ENCODE results near the gene IL20RB. TPM values are rescaled to one million over a fixed set of nuclear protein-coding genes. Genes with fewer than 3 reads are reported as not detected.
"Not testable (repeated sequence)": the region's sequence is repeated elsewhere in the genome, so short reads cannot be mapped to it uniquely, and the experiment has no call there.

Gene IL20RB
- total RNA-seq, 1 donor from 2014 or later = 0.52 TPM

GRCh38 chr3:136979204-136979603, 21.4 kb downstream of the IL20RB start:
- Histone ChIP-seq H3K4me3 (ENCODE audit: low read length in 3 of 3) (no peak overlapping the region), H3K4me1 (ENCODE audit: control insufficient read depth in 3 of 3, insufficient read depth in 3 of 3, low read length in 3 of 3) (no peaks in the 10 kb centered on the region), H3K9me3 (ENCODE audit: control insufficient read depth in 3 of 3, low read length in 3 of 3) (peaks cover 2 to 5% (median 3%) of the 10 kb centered on the region in 3 donors), H3K27ac (ENCODE audit: low read depth, low read length) (no peak overlapping the region), H3K36me3 (ENCODE audit: control insufficient read depth in 3 of 3, insufficient read depth in 3 of 3, low read length in 3 of 3) (no peaks in the 10 kb centered on the region), H3K27me3 (ENCODE audit: control insufficient read depth in 3 of 3, insufficient read depth in 3 of 3, low read length in 3 of 3) (no peaks in the 10 kb centered on the region), H3K9ac (ENCODE audit: low read depth in 1 of 3, low read length in 3 of 3) (no peak overlapping the region)

- Histone ChIP-seq H3K4me3 (ENCODE audit: low read length in 3 of 3) (no peak overlapping the region), H3K9ac (ENCODE audit: low read depth in 1 of 3, low read length in 3 of 3) (no peak overlapping the region), H3K36me3 (ENCODE audit: control insufficient read depth in 3 of 3, insufficient read depth in 3 of 3, low read length in 3 of 3) (no peaks in the 10 kb centered on the region), H3K4me1 (ENCODE audit: control insufficient read depth in 3 of 3, insufficient read depth in 3 of 3, low read length in 3 of 3) (no peaks in the 10 kb centered on the region), H3K9me3 (ENCODE audit: control insufficient read depth in 3 of 3, low read length in 3 of 3) (peaks cover 0 to 3% (median 3%) of the 10 kb centered on the region in 3 donors), H3K27ac (ENCODE audit: low read depth, low read length) (no peak overlapping the region), H3K27me3 (ENCODE audit: control insufficient read depth in 3 of 3, insufficient read depth in 3 of 3, low read length in 3 of 3) (no peaks in the 10 kb centered on the region)
Measured at GRCh38 chr3:136979684-136980083, 21.9 kb downstream of the IL20RB start.

GRCh38 chr3:136982033-136982432, 24.2 kb downstream of the IL20RB start:
- Histone ChIP-seq H3K27me3 (ENCODE audit: control insufficient read depth in 3 of 3, insufficient read depth in 3 of 3, low read length in 3 of 3) (no peaks in the 10 kb centered on the region), H3K4me3 (ENCODE audit: low read length in 3 of 3) (no peak overlapping the region), H3K4me1 (ENCODE audit: control insufficient read depth in 3 of 3, insufficient read depth in 3 of 3, low read length in 3 of 3) (no peaks in the 10 kb centered on the region), H3K27ac (ENCODE audit: low read depth, low read length) (no peak overlapping the region), H3K36me3 (ENCODE audit: control insufficient read depth in 3 of 3, insufficient read depth in 3 of 3, low read length in 3 of 3) (no peaks in the 10 kb centered on the region), H3K9me3 (ENCODE audit: control insufficient read depth in 3 of 3, low read length in 3 of 3) (no peaks in the 10 kb centered on the region), H3K9ac (ENCODE audit: low read depth in 1 of 3, low read length in 3 of 3) (no peak overlapping the region)

- Histone ChIP-seq H3K36me3 (ENCODE audit: control insufficient read depth in 3 of 3, insufficient read depth in 3 of 3, low read length in 3 of 3) (no peaks in the 10 kb centered on the region), H3K27me3 (ENCODE audit: control insufficient read depth in 3 of 3, insufficient read depth in 3 of 3, low read length in 3 of 3) (no peaks in the 10 kb centered on the region), H3K9ac (ENCODE audit: low read depth in 1 of 3, low read length in 3 of 3) (no peak overlapping the region), H3K9me3 (ENCODE audit: control insufficient read depth in 3 of 3, low read length in 3 of 3) (no peaks in the 10 kb centered on the region), H3K27ac (ENCODE audit: low read depth, low read length) (no peak overlapping the region), H3K4me3 (ENCODE audit: low read length in 3 of 3) (no peak overlapping the region), H3K4me1 (ENCODE audit: control insufficient read depth in 3 of 3, insufficient read depth in 3 of 3, low read length in 3 of 3) (no peaks in the 10 kb centered on the region)
Measured at GRCh38 chr3:136982520-136983138, 24.8 kb downstream of the IL20RB start.

GRCh38 chr3:136984837-136985236, 27.1 kb downstream of the IL20RB start:
- H3K4me3 ChIP-seq (ENCODE audit: low read length in 3 of 3) = no peak overlapping the region
- no peak overlapping the region for H3K27ac ChIP-seq (ENCODE audit: low read depth, low read length)
- H3K9ac ChIP-seq (ENCODE audit: low read depth in 1 of 3, low read length in 3 of 3) = no peak overlapping the region
- no peaks in the 10 kb centered on the region for H3K9me3 ChIP-seq (ENCODE audit: control insufficient read depth in 3 of 3, low read length in 3 of 3)
- no peaks in the 10 kb centered on the region for H3K27me3 ChIP-seq (ENCODE audit: control insufficient read depth in 3 of 3, insufficient read depth in 3 of 3, low read length in 3 of 3)
- no peaks in the 10 kb centered on the region for H3K4me1 ChIP-seq (ENCODE audit: control insufficient read depth in 3 of 3, insufficient read depth in 3 of 3, low read length in 3 of 3)
- H3K36me3 ChIP-seq (ENCODE audit: control insufficient read depth in 3 of 3, insufficient read depth in 3 of 3, low read length in 3 of 3) = no peaks in the 10 kb centered on the region

GRCh38 chr3:136987398-136987980, 29.7 kb downstream of the IL20RB start:
- not testable (repeated sequence) for H3K9me3 ChIP-seq (ENCODE audit: control insufficient read depth in 3 of 3, low read length in 3 of 3)

GRCh38 chr3:136988651-136989050, 30.9 kb downstream of the IL20RB start:
- Histone ChIP-seq H3K27ac (ENCODE audit: low read depth, low read length) (no peak overlapping the region), H3K36me3 (ENCODE audit: control insufficient read depth in 3 of 3, insufficient read depth in 3 of 3, low read length in 3 of 3) (no peaks in the 10 kb centered on the region), H3K27me3 (ENCODE audit: control insufficient read depth in 3 of 3, insufficient read depth in 3 of 3, low read length in 3 of 3) (no peaks in the 10 kb centered on the region), H3K4me1 (ENCODE audit: control insufficient read depth in 3 of 3, insufficient read depth in 3 of 3, low read length in 3 of 3) (no peaks in the 10 kb centered on the region), H3K9ac (ENCODE audit: low read depth in 1 of 3, low read length in 3 of 3) (no peak overlapping the region), H3K4me3 (ENCODE audit: low read length in 3 of 3) (no peak overlapping the region), H3K9me3 (ENCODE audit: control insufficient read depth in 3 of 3, low read length in 3 of 3) (no peaks in the 10 kb centered on the region)

More at GRCh38 chr3:136987398-136987980, 29.7 kb downstream of the IL20RB start:
- not testable (repeated sequence) for H3K4me1 ChIP-seq (ENCODE audit: control insufficient read depth in 3 of 3, insufficient read depth in 3 of 3, low read length in 3 of 3); H3K9ac ChIP-seq (ENCODE audit: low read depth in 1 of 3, low read length in 3 of 3); H3K36me3 ChIP-seq (ENCODE audit: control insufficient read depth in 3 of 3, insufficient read depth in 3 of 3, low read length in 3 of 3); H3K4me3 ChIP-seq (ENCODE audit: low read length in 3 of 3); H3K27ac ChIP-seq (ENCODE audit: low read depth, low read length); H3K27me3 ChIP-seq (ENCODE audit: control insufficient read depth in 3 of 3, insufficient read depth in 3 of 3, low read length in 3 of 3)

GRCh38 chr3:136989781-136990524, 32.2 kb downstream of the IL20RB start:
- Histone ChIP-seq H3K36me3 (ENCODE audit: control insufficient read depth in 3 of 3, insufficient read depth in 3 of 3, low read length in 3 of 3) (no peaks in the 10 kb centered on the region), H3K27me3 (ENCODE audit: control insufficient read depth in 3 of 3, insufficient read depth in 3 of 3, low read length in 3 of 3) (no peaks in the 10 kb centered on the region), H3K4me3 (ENCODE audit: low read length in 3 of 3) (no peak overlapping the region), H3K4me1 (ENCODE audit: control insufficient read depth in 3 of 3, insufficient read depth in 3 of 3, low read length in 3 of 3) (peaks cover 4 to 6% (median 5%) of the 10 kb centered on the region in 3 donors), H3K27ac (ENCODE audit: low read depth, low read length) (no peak overlapping the region), H3K9me3 (ENCODE audit: control insufficient read depth in 3 of 3, low read length in 3 of 3) (no peaks in the 10 kb centered on the region), H3K9ac (ENCODE audit: low read depth in 1 of 3, low read length in 3 of 3) (no peak overlapping the region)

GRCh38 chr3:136990826-136991225, 33.0 kb downstream of the IL20RB start:
- Histone ChIP-seq H3K4me1 (ENCODE audit: control insufficient read depth in 3 of 3, insufficient read depth in 3 of 3, low read length in 3 of 3) (peaks cover 10 to 13% (median 12%) of the 10 kb centered on the region in 3 donors), H3K9me3 (ENCODE audit: control insufficient read depth in 3 of 3, low read length in 3 of 3) (no peaks in the 10 kb centered on the region), H3K36me3 (ENCODE audit: control insufficient read depth in 3 of 3, insufficient read depth in 3 of 3, low read length in 3 of 3) (no peaks in the 10 kb centered on the region), H3K27ac (ENCODE audit: low read depth, low read length) (no peak overlapping the region), H3K4me3 (ENCODE audit: low read length in 3 of 3) (no peak overlapping the region), H3K27me3 (ENCODE audit: control insufficient read depth in 3 of 3, insufficient read depth in 3 of 3, low read length in 3 of 3) (no peaks in the 10 kb centered on the region), H3K9ac (ENCODE audit: low read depth in 1 of 3, low read length in 3 of 3) (no peak overlapping the region)

GRCh38 chr3:136992115-136992514, 34.3 kb downstream of the IL20RB start:
- Histone ChIP-seq H3K36me3 (ENCODE audit: control insufficient read depth in 3 of 3, insufficient read depth in 3 of 3, low read length in 3 of 3) (no peaks in the 10 kb centered on the region), H3K27ac (ENCODE audit: low read depth, low read length) (no peak overlapping the region), H3K4me1 (ENCODE audit: control insufficient read depth in 3 of 3, insufficient read depth in 3 of 3, low read length in 3 of 3) (peaks cover 12 to 14% (median 12%) of the 10 kb centered on the region in 3 donors), H3K9ac (ENCODE audit: low read depth in 1 of 3, low read length in 3 of 3) (no peak overlapping the region), H3K4me3 (ENCODE audit: low read length in 3 of 3) (no peak overlapping the region), H3K9me3 (ENCODE audit: control insufficient read depth in 3 of 3, low read length in 3 of 3) (no peaks in the 10 kb centered on the region), H3K27me3 (ENCODE audit: control insufficient read depth in 3 of 3, insufficient read depth in 3 of 3, low read length in 3 of 3) (no peaks in the 10 kb centered on the region)
